GM10266 (cell line): ENCODE measurements around the gene HECTD4.

ENCODE experiments used
- DNase-seq: peaks from one replicate; pipeline ENCODE4 v3.0.0; 2012; ENCODE audit errors: extremely low spot score
- CTCF ChIP-seq: IDR thresholded peaks from 2 replicates; pipeline ENCODE4 v1.5.1; 2012; ENCODE audit warnings: mild to moderate bottlenecking, low read depth; ENCODE audit not compliant: control insufficient read depth, insufficient read depth; ENCODE audit errors: missing control alignments

Gene HECTD4

GRCh38 chr12:112153893-112154219 is 228.4 kb downstream of the HECTD4 start:
- DNase-seq = no peak
- TF ChIP-seq CTCF = no peak

- DNase-seq = no peak
- no peak for TF ChIP-seq CTCF
Measured at GRCh38 chr12:112153181-112153892, 228.9 kb downstream of the HECTD4 start.

- TF ChIP-seq CTCF = no peak
- DNase-seq = no peak
Measured at GRCh38 chr12:112151766-112152541, 230.3 kb downstream of the HECTD4 start.

- DNase-seq = no peak
- no peak for TF ChIP-seq CTCF
Measured at GRCh38 chr12:112149596-112149995, 232.6 kb downstream of the HECTD4 start.

- DNase-seq = no peak
- no peak for TF ChIP-seq CTCF
Measured at GRCh38 chr12:112148031-112148513, 234.2 kb downstream of the HECTD4 start.

GRCh38 chr12:112146123-112146522 is 236.1 kb downstream of the HECTD4 start:
- TF ChIP-seq CTCF = no peak

GRCh38 chr12:112140728-112141127 is 241.5 kb downstream of the HECTD4 start:
- TF ChIP-seq CTCF = no peak
- DNase-seq = no peak

More at GRCh38 chr12:112146123-112146522, 236.1 kb downstream of the HECTD4 start:
- no peak for DNase-seq
